ENCODE measurements around the gene KRT82. TPM values are rescaled to one million over a fixed set of nuclear protein-coding genes. Genes with fewer than 3 reads are reported as not detected.

KRT82 gene
- total RNA-seq, 1 experiment from 2014 or later: not detected

- H3K56ac ChIP-seq (ENCODE audit: insufficient read length, low read depth, low read length): no peak overlapping the region
- no peaks in the 10 kb centered on the region for H4K20me1 ChIP-seq (ENCODE audit: control insufficient read depth, insufficient read depth, insufficient read length)
- H3K23ac ChIP-seq (ENCODE audit: insufficient read length, low read depth, low read length): no peak overlapping the region
- no peaks in the 10 kb centered on the region for H3K23me2 ChIP-seq (ENCODE audit: insufficient read length, low read depth, low read length, poor library complexity, severe bottlenecking)
- no peak overlapping the region for H3T11ph ChIP-seq (ENCODE audit: low read length)
- H3K27me3 ChIP-seq (ENCODE audit: insufficient read depth, low read length): no peaks in the 10 kb centered on the region
- no peak overlapping the region for H2BK15ac ChIP-seq (ENCODE audit: low read depth, low read length)
- H4K91ac ChIP-seq (ENCODE audit: insufficient read length, low read depth, low read length): no peak overlapping the region
- no peak overlapping the region for H4K8ac ChIP-seq (replicated peaks; ENCODE audit: insufficient read length, low read depth, low read length)
- no peak overlapping the region for H2BK5ac ChIP-seq (ENCODE audit: insufficient read length, low read length)
- no peak overlapping the region for H4K5ac ChIP-seq (ENCODE audit: insufficient read length, low read depth, low read length)
- H3K18ac ChIP-seq (ENCODE audit: insufficient read length, low read depth, low read length): no peak overlapping the region
- H3K9ac ChIP-seq (ENCODE audit: extremely low read depth, insufficient read length, low read length): no peak overlapping the region
- H2BK20ac ChIP-seq (ENCODE audit: low read depth, low read length, poor library complexity, severe bottlenecking): no peak overlapping the region
- H3K4ac ChIP-seq (ENCODE audit: low read depth, low read length): no peak overlapping the region
- Mint-ChIP-seq H3K9me3 (peaks cover 5 to 7% of the 10 kb centered on the region in 2 experiments; a peak in 2 of 5 replicates), H3K27ac (peak overlapping the region in 1 of 3 experiments; percentile 49; a peak in 1 of 7 replicates), H3K4me3 (no peak overlapping the region), H3K4me1 (no peaks in the 10 kb centered on the region), H3K36me3 (ENCODE audit: insufficient read depth in 1 of 3, low read depth in 3 of 3) (no peaks in the 10 kb centered on the region), H3K27me3 (ENCODE audit: low read depth) (peaks cover 11% of the 10 kb centered on the region)
- H3K4me1 ChIP-seq (ENCODE audit: insufficient read depth, low read length): no peaks in the 10 kb centered on the region
- no peak overlapping the region for H2BK120ac ChIP-seq (ENCODE audit: low read depth, low read length, poor library complexity, severe bottlenecking)
- H3K9me3 ChIP-seq (ENCODE audit: control insufficient read depth, low read depth, low read length): no peaks in the 10 kb centered on the region
- TF ChIP-seq, protein P1, sequence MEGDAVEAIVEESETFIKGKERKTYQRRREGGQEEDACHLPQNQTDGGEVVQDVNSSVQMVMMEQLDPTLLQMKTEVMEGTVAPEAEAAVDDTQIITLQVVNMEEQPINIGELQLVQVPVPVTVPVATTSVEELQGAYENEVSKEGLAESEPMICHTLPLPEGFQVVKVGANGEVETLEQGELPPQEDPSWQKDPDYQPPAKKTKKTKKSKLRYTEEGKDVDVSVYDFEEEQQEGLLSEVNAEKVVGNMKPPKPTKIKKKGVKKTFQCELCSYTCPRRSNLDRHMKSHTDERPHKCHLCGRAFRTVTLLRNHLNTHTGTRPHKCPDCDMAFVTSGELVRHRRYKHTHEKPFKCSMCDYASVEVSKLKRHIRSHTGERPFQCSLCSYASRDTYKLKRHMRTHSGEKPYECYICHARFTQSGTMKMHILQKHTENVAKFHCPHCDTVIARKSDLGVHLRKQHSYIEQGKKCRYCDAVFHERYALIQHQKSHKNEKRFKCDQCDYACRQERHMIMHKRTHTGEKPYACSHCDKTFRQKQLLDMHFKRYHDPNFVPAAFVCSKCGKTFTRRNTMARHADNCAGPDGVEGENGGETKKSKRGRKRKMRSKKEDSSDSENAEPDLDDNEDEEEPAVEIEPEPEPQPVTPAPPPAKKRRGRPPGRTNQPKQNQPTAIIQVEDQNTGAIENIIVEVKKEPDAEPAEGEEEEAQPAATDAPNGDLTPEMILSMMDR (conservative IDR thresholded peaks at IDR 0.05): no peak
- no peak overlapping the region for H2BK12ac ChIP-seq (ENCODE audit: insufficient read length, low read depth, low read length)
- no peaks in the 10 kb centered on the region for H3K79me2 ChIP-seq (ENCODE audit: insufficient read depth, low read length)
- H3K4me2 ChIP-seq (ENCODE audit: insufficient read depth, insufficient read length, low read length): no peak overlapping the region
- no peak overlapping the region for H2AK5ac ChIP-seq (ENCODE audit: insufficient read length, low read length)
- no CpG with 5 or more reads among the region's 16 CpGs for WGBS (ENCODE audit: extremely low coverage, insufficient read length, low lambda C conversion rate)
- no peak overlapping the region for H3K27ac ChIP-seq (ENCODE audit: insufficient read length, low read depth, low read length)
- H3K14ac ChIP-seq (ENCODE audit: insufficient read depth, low read length): no peak overlapping the region; the same call in 1 of the 2 replicates
- no peaks in the 10 kb centered on the region for H3K79me1 ChIP-seq (ENCODE audit: insufficient read depth, low read depth, low read length, poor library complexity, severe bottlenecking)
- H2AFZ ChIP-seq (ENCODE audit: low read length): no peak overlapping the region
- no peak for DNase-seq
Measured at GRCh38 chr12:52347551-52348510, 58.3 kb downstream of the KRT82 start.
